ENCODE measurements around the gene NDST3. TPM values are rescaled to one million over a fixed set of nuclear protein-coding genes. Genes with fewer than 3 reads are reported as not detected.

The NDST3 gene
- total RNA-seq, 1 experiment from 2014 or later: not detected

DNA sequence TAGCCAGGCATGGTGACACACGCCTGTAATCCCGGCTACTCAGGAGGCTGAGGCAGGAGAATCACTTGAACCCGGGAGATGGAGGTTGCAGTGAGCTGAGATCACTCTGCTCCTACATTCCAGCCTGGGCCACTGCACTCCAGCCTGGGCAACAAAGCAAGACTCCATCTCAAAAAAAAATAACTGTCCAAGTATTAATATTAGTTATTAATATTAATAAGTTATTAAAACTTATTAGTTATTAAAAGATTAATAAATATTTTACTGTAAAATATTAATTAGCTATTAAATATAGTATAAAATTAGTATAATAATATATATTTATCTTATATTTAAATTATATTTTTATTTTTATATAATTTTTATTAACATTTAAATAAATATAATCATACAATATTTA is 19.5 kb upstream of the NDST3 start:
- TF ChIP-seq TCF7L2 (IDR thresholded peaks at IDR 0.05; ENCODE audit: low read depth, low read length): no peak
- no peak for TF ChIP-seq POLR2AphosphoS5 (IDR thresholded peaks at IDR 0.05; ENCODE audit: low read depth, low read length)
- TF ChIP-seq, protein P1, sequence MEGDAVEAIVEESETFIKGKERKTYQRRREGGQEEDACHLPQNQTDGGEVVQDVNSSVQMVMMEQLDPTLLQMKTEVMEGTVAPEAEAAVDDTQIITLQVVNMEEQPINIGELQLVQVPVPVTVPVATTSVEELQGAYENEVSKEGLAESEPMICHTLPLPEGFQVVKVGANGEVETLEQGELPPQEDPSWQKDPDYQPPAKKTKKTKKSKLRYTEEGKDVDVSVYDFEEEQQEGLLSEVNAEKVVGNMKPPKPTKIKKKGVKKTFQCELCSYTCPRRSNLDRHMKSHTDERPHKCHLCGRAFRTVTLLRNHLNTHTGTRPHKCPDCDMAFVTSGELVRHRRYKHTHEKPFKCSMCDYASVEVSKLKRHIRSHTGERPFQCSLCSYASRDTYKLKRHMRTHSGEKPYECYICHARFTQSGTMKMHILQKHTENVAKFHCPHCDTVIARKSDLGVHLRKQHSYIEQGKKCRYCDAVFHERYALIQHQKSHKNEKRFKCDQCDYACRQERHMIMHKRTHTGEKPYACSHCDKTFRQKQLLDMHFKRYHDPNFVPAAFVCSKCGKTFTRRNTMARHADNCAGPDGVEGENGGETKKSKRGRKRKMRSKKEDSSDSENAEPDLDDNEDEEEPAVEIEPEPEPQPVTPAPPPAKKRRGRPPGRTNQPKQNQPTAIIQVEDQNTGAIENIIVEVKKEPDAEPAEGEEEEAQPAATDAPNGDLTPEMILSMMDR (IDR thresholded peaks at IDR 0.05): no peak
- no peak for TF ChIP-seq SIN3A (IDR thresholded peaks at IDR 0.05; ENCODE audit: borderline replicate concordance, insufficient read depth, low read depth, low read length)
- TF ChIP-seq, protein P2, sequence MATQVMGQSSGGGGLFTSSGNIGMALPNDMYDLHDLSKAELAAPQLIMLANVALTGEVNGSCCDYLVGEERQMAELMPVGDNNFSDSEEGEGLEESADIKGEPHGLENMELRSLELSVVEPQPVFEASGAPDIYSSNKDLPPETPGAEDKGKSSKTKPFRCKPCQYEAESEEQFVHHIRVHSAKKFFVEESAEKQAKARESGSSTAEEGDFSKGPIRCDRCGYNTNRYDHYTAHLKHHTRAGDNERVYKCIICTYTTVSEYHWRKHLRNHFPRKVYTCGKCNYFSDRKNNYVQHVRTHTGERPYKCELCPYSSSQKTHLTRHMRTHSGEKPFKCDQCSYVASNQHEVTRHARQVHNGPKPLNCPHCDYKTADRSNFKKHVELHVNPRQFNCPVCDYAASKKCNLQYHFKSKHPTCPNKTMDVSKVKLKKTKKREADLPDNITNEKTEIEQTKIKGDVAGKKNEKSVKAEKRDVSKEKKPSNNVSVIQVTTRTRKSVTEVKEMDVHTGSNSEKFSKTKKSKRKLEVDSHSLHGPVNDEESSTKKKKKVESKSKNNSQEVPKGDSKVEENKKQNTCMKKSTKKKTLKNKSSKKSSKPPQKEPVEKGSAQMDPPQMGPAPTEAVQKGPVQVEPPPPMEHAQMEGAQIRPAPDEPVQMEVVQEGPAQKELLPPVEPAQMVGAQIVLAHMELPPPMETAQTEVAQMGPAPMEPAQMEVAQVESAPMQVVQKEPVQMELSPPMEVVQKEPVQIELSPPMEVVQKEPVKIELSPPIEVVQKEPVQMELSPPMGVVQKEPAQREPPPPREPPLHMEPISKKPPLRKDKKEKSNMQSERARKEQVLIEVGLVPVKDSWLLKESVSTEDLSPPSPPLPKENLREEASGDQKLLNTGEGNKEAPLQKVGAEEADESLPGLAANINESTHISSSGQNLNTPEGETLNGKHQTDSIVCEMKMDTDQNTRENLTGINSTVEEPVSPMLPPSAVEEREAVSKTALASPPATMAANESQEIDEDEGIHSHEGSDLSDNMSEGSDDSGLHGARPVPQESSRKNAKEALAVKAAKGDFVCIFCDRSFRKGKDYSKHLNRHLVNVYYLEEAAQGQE (IDR thresholded peaks at IDR 0.05; ENCODE audit: insufficient read depth in 1 of 2, low read depth in 2 of 2, low read length in 1 of 2): no peak
- in situ Hi-C loops (cut with HindIII; ENCODE audit: low pct_unique_long_range_greater_than_20kb, low sequenced_read_pairs): no loop called here
- H3K27ac ChIP-seq (ENCODE audit: low read length): no peak overlapping the region
- ChIA-PET POLR2A (no interaction called here), CTCF (no interaction called here)
- H3K9me3 ChIP-seq (ENCODE audit: control insufficient read depth, insufficient read depth, low read depth, low read length): no peaks in the 10 kb centered on the region
- no peaks in the 10 kb centered on the region for H3K27me3 ChIP-seq (ENCODE audit: control insufficient read depth, insufficient read depth, low read length)
- H3K4me1 ChIP-seq (ENCODE audit: control insufficient read depth, insufficient read depth, low read length): no peaks in the 10 kb centered on the region
- no TSS peak for BruUV-seq (replicated peaks)
- H3K36me3 ChIP-seq (ENCODE audit: control insufficient read depth, insufficient read depth, low read length): no peaks in the 10 kb centered on the region; the same call in 1 of the 2 replicates
- ATAC-seq: no peak
- intact Hi-C loops (cut with micrococcal nuclease; ENCODE audit: unreplicated experiment): no loop called here
- no peak for DNase-seq (ENCODE audit: low read depth, low spot score)
- H3K4me3 ChIP-seq (ENCODE audit: low read depth in 2 of 2, low read length in 2 of 2): no peak overlapping the region

DNA sequence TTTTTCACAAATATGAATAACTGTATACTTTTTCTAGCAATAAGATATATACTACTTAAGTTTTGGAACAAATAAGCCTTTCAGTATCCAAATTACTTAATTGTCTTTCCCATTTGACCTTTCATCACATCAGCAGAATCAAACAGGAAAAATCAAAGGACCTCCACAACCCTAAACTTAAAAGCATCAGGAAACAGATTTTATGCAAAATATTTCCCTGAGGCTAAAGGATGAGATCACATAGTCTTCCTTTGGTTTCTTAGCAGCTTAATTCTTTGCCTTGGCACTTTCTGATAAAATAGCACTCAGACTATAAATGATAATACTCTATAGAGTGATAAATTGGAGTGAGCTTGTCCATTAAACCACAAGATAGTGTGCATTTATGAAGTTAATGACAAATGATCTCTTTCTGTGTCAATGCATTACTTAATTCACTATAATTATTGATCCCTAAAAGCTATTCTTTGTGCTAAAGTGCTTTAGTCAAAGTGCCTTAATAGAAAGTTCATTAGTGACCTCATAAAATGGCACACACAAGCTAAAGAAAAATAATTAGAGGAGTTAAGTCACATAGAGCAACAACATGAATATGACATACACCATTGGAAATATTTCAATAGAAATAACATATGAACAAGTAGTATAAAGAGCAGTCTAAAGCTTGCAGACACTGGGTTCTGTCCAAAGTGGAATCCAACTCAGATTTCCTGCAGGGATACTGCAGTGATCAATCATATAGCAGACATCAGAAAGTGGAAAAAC is 15.7 kb upstream of the NDST3 start:
- TF ChIP-seq POLR2AphosphoS5 (IDR thresholded peaks at IDR 0.05; ENCODE audit: low read depth, low read length) (no peak), SIN3A (IDR thresholded peaks at IDR 0.05; ENCODE audit: borderline replicate concordance, insufficient read depth, low read depth, low read length) (no peak), TCF7L2 (IDR thresholded peaks at IDR 0.05; ENCODE audit: low read depth, low read length) (no peak)
- TF ChIP-seq, protein P2 (IDR thresholded peaks at IDR 0.05; ENCODE audit: insufficient read depth in 1 of 2, low read depth in 2 of 2, low read length in 1 of 2): no peak
- TF ChIP-seq, protein P1 (IDR thresholded peaks at IDR 0.05): no peak
- Histone ChIP-seq H3K9me3 (ENCODE audit: control insufficient read depth, insufficient read depth, low read depth, low read length) (no peaks in the 10 kb centered on the region), H3K27me3 (ENCODE audit: control insufficient read depth, insufficient read depth, low read length) (no peaks in the 10 kb centered on the region), H3K4me1 (ENCODE audit: control insufficient read depth, insufficient read depth, low read length) (no peaks in the 10 kb centered on the region), H3K27ac (ENCODE audit: low read length) (no peak overlapping the region), H3K4me3 (ENCODE audit: low read depth in 2 of 2, low read length in 2 of 2) (no peak overlapping the region), H3K36me3 (ENCODE audit: control insufficient read depth, insufficient read depth, low read length) (no peaks in the 10 kb centered on the region; the same call in 1 of the 2 replicates)
- BruUV-seq (replicated peaks): no TSS peak
- DNase-seq (ENCODE audit: low read depth, low spot score) (no peak), ATAC-seq (no peak)
- ChIA-PET CTCF (no interaction called here), POLR2A (no interaction called here)
- in situ Hi-C loops (cut with HindIII; ENCODE audit: low pct_unique_long_range_greater_than_20kb, low sequenced_read_pairs) (no loop called here), intact Hi-C loops (cut with micrococcal nuclease; ENCODE audit: unreplicated experiment) (no loop called here)

Measured in Panc1 (cell line).